ENCODE measurements around the gene CUEDC1. TPM values are rescaled to one million over a fixed set of nuclear protein-coding genes. Genes with fewer than 3 reads are reported as not detected.

CUEDC1 gene
- total and polyA plus RNA-seq, 2 of the 13 experiments (the other 11 are each of a cell fraction or from before 2014, with no cell fraction given) = 7.4 to 12.9 TPM

DNA sequence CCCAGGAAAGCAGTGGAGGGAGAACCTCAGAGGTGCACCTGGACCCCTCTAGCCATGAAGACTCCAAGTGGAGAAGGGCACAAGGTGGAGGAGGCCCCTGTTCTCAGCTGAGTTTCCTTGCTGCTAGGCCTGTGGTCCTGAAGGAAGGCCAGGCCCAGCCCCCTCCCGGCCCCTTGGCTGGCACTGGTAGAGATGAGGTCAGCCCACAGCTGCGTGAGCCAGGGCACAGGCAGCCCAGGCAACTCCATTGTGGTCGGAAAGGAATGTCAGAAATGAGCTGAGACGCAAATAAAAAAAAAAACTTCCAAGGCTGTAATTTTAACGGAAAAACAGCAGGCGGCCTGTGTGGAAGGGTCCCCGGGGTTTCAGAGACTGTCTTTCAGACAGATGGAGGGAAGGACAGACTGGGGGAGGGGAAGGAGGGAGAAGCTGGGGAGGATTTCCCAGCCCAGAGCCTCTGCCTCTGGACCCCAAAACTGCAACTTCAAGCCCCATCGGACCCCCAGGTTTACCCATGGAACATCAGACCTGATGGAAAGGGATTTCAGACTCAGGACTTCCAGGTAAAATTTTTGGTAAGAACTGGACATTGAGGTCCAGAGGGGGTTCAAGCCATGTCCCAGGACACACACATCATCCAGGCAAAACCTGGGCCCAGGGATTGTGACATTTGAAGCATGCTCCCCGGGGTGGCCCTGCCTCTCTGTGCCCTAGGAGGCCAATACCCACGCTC is 79.8 kb downstream of the CUEDC1 start (continued):
- TF ChIP-seq, protein P1, sequence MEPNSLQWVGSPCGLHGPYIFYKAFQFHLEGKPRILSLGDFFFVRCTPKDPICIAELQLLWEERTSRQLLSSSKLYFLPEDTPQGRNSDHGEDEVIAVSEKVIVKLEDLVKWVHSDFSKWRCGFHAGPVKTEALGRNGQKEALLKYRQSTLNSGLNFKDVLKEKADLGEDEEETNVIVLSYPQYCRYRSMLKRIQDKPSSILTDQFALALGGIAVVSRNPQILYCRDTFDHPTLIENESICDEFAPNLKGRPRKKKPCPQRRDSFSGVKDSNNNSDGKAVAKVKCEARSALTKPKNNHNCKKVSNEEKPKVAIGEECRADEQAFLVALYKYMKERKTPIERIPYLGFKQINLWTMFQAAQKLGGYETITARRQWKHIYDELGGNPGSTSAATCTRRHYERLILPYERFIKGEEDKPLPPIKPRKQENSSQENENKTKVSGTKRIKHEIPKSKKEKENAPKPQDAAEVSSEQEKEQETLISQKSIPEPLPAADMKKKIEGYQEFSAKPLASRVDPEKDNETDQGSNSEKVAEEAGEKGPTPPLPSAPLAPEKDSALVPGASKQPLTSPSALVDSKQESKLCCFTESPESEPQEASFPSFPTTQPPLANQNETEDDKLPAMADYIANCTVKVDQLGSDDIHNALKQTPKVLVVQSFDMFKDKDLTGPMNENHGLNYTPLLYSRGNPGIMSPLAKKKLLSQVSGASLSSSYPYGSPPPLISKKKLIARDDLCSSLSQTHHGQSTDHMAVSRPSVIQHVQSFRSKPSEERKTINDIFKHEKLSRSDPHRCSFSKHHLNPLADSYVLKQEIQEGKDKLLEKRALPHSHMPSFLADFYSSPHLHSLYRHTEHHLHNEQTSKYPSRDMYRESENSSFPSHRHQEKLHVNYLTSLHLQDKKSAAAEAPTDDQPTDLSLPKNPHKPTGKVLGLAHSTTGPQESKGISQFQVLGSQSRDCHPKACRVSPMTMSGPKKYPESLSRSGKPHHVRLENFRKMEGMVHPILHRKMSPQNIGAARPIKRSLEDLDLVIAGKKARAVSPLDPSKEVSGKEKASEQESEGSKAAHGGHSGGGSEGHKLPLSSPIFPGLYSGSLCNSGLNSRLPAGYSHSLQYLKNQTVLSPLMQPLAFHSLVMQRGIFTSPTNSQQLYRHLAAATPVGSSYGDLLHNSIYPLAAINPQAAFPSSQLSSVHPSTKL (CRISPR knock-in tag; IDR thresholded peaks at IDR 0.05) = peak; percentile 81
- TF ChIP-seq ESRRA (CRISPR knock-in tag; IDR thresholded peaks at IDR 0.05; ENCODE audit: low read depth) = no peak
- TF ChIP-seq BRF2 (CRISPR knock-in tag; IDR thresholded peaks at IDR 0.05) = no peak
- no peak for TF ChIP-seq ZNF572 (CRISPR knock-in tag; IDR thresholded peaks at IDR 0.05)
- no peak; the same call in 1 of the 2 replicates for TF ChIP-seq MXD4 (CRISPR knock-in tag; IDR thresholded peaks at IDR 0.05)
- TF ChIP-seq, protein P2, sequence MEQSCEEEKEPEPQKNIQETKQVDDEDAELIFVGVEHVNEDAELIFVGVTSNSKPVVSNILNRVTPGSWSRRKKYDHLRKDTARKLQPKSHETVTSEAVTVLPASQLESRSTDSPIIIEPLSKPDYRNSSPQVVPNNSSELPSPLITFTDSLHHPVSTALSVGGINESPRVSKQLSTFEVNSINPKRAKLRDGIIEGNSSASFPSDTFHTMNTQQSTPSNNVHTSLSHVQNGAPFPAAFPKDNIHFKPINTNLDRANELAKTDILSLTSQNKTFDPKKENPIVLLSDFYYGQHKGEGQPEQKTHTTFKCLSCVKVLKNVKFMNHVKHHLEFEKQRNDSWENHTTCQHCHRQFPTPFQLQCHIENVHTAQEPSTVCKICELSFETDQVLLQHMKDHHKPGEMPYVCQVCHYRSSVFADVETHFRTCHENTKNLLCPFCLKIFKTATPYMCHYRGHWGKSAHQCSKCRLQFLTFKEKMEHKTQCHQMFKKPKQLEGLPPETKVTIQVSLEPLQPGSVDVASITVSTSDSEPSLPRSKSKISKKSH (CRISPR knock-in tag; IDR thresholded peaks at IDR 0.05; ENCODE audit: borderline replicate concordance) = no peak
- TF ChIP-seq ZSCAN31 (CRISPR knock-in tag; IDR thresholded peaks at IDR 0.05; ENCODE audit: low read depth) = no peak
- TF ChIP-seq DPF2 (CRISPR knock-in tag; IDR thresholded peaks at IDR 0.05; ENCODE audit: borderline replicate concordance, low read depth) = no peak
- TF ChIP-seq TIGD3 (CRISPR knock-in tag; IDR thresholded peaks at IDR 0.05; ENCODE audit: borderline replicate concordance) = no peak
- TF ChIP-seq ZNF564 (CRISPR knock-in tag; IDR thresholded peaks at IDR 0.05) = no peak
- no peak for TF ChIP-seq ZNF678 (CRISPR knock-in tag; IDR thresholded peaks at IDR 0.05)
- no peak for TF ChIP-seq SRSF1 (optimal IDR thresholded peaks at IDR 0.05; ENCODE audit: low read depth, low read length)
- no peak for TF ChIP-seq FIP1L1 (IDR thresholded peaks at IDR 0.05; ENCODE audit: borderline replicate concordance, insufficient read depth, low read depth, low read length)
- TF ChIP-seq KLF12 (CRISPR knock-in tag; IDR thresholded peaks at IDR 0.05; ENCODE audit: borderline replicate concordance) = no peak
- no peak for TF ChIP-seq MBNL3 (CRISPR knock-in tag; conservative IDR thresholded peaks at IDR 0.05)
- TF ChIP-seq HHEX (CRISPR knock-in tag; IDR thresholded peaks at IDR 0.05) = no peak
- TF ChIP-seq, protein P3, sequence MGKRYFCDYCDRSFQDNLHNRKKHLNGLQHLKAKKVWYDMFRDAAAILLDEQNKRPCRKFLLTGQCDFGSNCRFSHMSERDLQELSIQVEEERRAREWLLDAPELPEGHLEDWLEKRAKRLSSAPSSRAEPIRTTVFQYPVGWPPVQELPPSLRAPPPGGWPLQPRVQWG (CRISPR knock-in tag; IDR thresholded peaks at IDR 0.05; ENCODE audit: borderline replicate concordance, low read depth) = no peak
- no peak for TF ChIP-seq ZNF7 (CRISPR knock-in tag; IDR thresholded peaks at IDR 0.05)
- no peak for TF ChIP-seq BRCA1 (CRISPR knock-in tag; IDR thresholded peaks at IDR 0.05)
- TF ChIP-seq KLF13 (CRISPR knock-in tag; IDR thresholded peaks at IDR 0.05) = no peak
- no peak for TF ChIP-seq SAFB2 (CRISPR knock-in tag; IDR thresholded peaks at IDR 0.05; ENCODE audit: borderline replicate concordance, low read depth)
- TF ChIP-seq GPN1 (CRISPR knock-in tag; IDR thresholded peaks at IDR 0.05; ENCODE audit: borderline replicate concordance) = no peak

All from HepG2 (cell line).